ENCODE data around the gene ATP6V0D1.
"Not testable (repeated sequence)": the region's sequence is repeated elsewhere in the genome, so short reads cannot be mapped to it uniquely, and the experiment has no call there.

The ATP6V0D1 gene

GRCh38 chr16:67480833-67481560, at the start of gene ATP6V0D1:
ATP6V0D1 (minus strand) TSS chr16:67481157; CDS start chr16:67481086, 71 bp downstream.
- peak; percentile 96 for DNase-seq (ENCODE audit: low spot score)

- DNase-seq (ENCODE audit: low spot score), result peak; percentile 58
These were observed 49.3 kb upstream of the ATP6V0D1 start for GRCh38 chr16:67530013-67530939.

DNA sequence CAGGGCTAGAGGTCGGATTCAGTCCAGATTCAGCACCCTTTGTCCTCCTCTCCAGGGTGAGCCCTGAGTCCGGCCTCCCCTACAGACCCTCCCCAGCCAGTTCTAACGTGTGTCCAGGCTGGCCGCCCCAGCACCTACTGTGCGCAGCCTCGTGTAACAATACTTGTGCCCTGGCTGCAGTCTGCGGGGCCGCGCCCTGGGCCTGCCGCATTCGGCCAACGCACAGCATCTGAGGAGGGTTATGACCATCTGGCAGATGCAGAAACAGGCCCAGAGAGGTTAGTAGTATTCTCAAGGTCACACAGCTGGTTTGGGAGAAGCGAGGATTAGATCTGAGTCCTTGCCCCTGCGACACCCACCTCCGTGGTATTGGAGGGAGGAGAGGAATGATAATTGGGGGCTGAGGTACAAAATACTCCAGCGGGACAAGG, 48.6 kb upstream of the ATP6V0D1 start:
- peak; percentile 43 for DNase-seq (ENCODE audit: low spot score)

DNA sequence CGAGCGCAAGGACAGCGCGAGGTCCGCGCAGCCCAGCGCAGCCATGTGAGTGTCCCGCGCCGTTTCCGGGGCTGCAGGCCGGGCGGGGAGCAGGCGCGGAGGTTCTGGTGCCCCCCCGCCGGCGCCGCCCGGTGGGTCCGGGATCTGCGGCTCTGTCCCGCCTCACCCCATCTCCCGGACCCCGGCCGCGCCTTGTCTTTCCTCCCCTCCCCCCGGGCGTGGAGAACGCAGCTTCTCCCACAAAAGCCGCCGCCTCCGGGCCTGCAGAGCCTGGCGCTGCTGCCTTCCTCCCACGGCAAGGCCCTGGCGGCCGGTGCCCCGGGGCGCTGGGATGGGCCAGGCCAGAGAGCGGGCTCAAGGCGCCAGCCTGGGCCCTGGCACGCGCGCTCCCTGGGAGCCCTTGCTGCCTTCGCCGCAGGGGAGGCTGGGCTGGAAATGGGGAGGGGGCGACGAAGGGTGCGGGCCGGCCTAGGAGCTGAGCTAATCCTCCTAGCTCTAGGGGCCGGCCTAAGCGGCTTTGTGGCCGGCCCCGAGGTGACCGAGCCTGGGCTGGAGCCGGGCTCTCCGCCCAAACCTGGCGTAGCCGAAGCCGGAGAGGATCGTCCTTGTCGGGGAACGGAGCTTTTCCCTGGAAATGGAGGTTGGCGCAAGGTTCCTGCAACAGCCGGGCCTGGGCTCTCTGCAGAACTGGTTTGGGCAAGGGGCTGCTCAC, 48.1 kb upstream of the ATP6V0D1 start:
- DNase-seq (ENCODE audit: low spot score), result peak; percentile 58

GRCh38 chr16:67528222-67528869, 47.4 kb upstream of the ATP6V0D1 start, which contains the start of gene RIPOR1:
RIPOR1 (plus strand) TSS chr16:67528829; CDS start chr16:67538447, 9,618 bp downstream.
- DNase-seq (ENCODE audit: low spot score), result peak; percentile 90

- DNase-seq (ENCODE audit: low spot score), result no peak
These were observed 45.3 kb upstream of the ATP6V0D1 start for GRCh38 chr16:67526149-67526791.

DNA sequence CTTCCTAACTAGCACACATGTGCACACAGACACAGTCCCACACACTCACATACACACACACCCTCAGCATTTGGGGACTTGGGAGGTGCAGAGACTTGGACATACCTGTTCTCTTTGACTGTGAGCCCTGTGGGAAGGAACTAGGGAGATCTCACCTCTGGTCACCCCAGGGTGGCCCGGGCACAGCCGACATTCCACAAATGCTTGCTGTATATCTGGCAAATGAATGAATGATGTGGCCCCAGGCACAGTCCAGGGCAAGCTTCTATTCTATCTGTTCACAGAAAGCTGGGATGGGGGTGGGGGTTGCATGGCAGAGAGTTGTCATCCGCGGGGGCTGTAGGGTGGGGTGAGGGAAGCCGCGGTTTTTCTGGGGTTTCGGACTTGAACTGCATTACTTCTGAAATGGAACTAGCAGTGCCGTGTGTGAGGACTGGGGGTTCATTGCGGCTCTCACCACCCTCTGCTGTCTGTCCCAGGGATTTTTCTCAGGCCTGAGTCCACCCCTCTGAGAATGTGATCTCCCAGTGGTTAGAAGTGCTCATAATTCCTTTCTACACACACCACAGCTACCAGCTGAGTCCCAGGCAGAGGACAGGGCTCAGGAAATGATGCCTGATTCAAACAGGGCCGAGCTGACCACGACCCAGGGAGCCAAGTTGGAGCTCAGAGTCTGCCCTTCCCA, 44.4 kb upstream of the ATP6V0D1 start:
- no peak for DNase-seq (ENCODE audit: low spot score)

GRCh38 chr16:67521095-67521804, 40.3 kb upstream of the ATP6V0D1 start:
- DNase-seq (ENCODE audit: low spot score), result peak; percentile 95

DNA sequence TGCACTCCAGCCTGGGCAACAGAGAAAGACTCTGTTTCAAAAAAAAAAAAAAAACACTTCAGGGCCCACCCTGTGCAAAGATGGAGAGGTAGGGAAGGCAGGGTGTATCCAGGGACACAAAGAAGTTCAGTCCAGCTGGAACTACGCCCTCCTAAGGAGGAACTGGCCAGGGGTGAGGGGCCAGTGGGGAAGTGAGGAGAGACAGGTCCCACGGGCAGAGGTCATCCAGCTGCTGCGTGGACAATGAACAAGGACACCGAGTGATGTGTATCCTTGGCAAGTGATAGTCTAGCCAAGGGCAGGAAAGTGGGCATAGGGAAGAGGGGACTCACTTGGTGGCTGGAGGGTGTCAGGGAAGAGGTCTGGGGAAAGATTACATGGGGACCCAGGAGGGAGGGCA, 38.3 kb upstream of the ATP6V0D1 start:
- no peak for DNase-seq (ENCODE audit: low spot score)

- DNase-seq (ENCODE audit: low spot score), result no peak
These were observed 37.7 kb upstream of the ATP6V0D1 start for GRCh38 chr16:67518676-67519075.

GRCh38 chr16:67517661-67518423, 36.9 kb upstream of the ATP6V0D1 start:
- DNase-seq (ENCODE audit: low spot score), result no peak

- no peak for DNase-seq (ENCODE audit: low spot score)
These were observed 36.1 kb upstream of the ATP6V0D1 start for GRCh38 chr16:67517155-67517445.

DNA sequence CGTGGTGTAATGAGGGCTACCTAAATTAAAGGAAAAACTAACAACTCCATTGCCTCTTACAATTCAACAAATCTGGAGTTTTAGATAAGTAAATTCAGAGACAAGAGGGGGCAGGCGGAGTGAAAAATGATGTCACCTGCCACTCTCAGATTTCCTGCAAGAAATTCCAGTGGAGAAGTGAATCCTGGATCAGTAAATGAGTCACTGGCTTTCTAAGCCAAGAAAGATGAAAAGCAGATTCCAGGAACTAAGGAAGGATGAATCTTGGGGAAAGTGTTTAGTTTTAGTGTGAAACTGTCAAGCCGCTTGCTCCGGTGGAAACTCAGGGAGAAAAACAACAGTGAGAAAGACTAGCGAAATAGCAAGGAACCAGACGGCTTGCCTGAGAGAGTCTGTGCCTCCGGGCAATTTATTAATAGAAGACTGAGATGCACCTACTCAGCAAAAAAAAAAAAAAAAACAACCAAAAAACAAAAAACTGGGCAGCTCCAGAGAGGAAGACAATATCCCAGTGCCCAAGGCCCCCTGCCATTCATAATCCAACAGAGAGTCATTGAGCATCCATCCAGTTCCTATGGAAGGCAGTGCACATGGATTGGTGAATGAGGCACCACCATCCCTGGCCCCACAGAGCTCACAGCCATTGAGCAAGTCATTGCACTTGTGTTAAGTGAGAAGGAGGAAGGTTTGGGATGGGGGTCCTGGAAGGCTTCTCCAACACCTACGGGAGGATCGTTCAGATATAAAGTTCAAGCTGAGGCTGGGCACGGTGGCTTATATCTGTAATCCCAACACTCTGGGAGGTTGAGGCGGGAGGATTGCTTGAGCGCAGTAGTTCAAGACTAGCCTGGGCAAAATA, 35.6 kb upstream of the ATP6V0D1 start:
- no peak for DNase-seq (ENCODE audit: low spot score)

DNA sequence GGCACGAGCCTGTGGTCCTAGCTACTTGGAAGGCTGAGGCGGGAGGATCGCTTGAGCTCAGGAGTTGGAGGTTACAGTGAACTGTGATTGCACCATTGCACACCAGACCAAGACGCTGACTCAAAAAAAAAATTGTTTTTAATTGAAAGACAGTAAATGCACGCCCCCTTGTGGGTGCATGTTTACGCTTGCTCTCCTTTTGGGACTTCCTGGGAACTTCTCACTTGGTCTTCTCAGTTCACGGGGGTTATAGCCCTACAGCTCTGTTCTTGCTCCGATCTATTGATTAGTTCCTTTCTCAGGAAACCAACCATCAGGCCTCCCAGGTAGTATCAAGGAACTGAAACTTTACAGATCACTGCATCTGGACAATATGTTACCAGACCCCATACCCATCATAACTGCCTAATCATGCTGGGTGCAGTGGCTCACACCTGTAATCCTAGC, 33.4 kb upstream of the ATP6V0D1 start:
- DNase-seq (ENCODE audit: low spot score), result peak; percentile 57

- not testable (repeated sequence) for DNase-seq (ENCODE audit: low spot score)
These were observed 32.9 kb upstream of the ATP6V0D1 start for GRCh38 chr16:67513892-67514291.

DNA sequence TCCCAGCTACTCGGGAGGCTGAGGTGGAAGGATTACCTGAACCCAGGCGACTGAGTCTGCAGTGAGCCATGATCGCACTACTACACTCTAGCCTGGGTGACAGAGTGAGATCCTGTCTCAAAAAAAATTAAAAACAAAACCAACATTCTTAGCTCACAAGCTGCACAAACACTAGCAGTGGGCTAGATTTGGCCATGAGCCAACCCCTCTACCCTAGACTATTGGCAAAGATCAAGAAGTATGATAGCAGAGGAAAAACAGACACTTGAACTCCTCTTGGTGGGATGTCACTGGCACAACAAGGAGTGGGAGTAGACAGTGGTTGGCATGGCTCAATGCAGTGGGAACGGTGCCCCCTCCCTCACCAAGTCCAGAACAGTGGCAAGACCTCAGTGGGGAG, 28.1 kb upstream of the ATP6V0D1 start:
- no peak for DNase-seq (ENCODE audit: low spot score)

- DNase-seq (ENCODE audit: low spot score), result no peak
These were observed 25.5 kb upstream of the ATP6V0D1 start for GRCh38 chr16:67506468-67506867.

Data from HuH-7 (cell line).